Lung microvascular endothelial cell (primary cell): ENCODE measurements around the gene RNLS. TPM values are rescaled to one million over a fixed set of nuclear protein-coding genes. Genes with fewer than 3 reads are reported as not detected.
A peak's percentile ranks its signal among the peaks of the same experiment; 100 is the strongest.

ENCODE experiments used
- DNase-seq, 2 donors: peaks; one replicate each; pipeline versions ENCODE4 v3.0.0 to v3.0.0-alpha.2; 2010; ENCODE audit warnings: low read depth in 2 of 2
- total RNA-seq: library from RNA; depleted of rRNA; stranded (reverse); fragments of >200 nt; gene quantifications from 2 replicates; pipeline ENCODE4 v1.2.1, GENCODE V29; 2014

The RNLS gene
- 0.60 and 0.65 TPM in 2 replicates for total RNA-seq

DNA sequence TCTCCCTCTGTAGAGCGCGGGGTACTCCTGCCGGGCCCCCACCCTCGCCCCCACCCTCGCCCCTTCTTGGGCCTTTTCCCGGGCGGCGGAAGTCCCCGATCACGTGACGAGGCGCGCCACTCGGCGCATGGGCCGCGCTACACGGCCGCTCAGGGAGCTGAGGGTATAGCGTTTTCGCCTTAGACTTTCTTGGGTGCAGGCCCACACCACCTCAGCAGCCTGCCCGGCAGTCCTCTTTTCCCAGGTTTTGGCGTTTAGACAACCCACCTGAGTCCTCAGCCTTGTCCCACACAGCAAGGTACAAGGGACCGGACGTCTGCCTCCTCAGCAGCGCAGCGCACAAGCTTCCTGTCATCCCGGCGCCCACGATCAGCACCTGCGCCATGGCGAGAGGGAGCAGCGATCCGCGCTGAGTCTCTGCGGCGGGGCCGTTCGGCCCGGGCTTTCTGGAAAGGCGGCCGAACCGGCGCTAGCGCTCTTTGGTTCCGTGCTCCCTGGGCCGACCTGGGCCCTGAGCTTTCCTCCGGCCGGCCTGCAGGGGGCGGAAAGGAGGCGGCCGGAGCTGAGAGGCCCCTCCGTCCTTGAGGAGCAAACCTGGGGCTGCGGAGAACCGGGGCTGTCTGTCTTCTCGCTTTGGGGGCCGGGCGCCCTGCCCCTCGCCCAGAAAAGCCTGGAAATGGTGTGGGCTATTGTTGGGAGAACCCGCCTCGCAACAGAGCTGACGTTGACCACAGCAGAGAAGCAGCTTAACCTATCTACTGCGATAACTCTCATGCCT, at the start of gene RNLS:
RNLS (minus strand) TSS at position 513 of the 778 bp plus-strand sequence.
- DNase-seq: peak; percentile 33 to 48

GRCh38 chr10:88624840-88625239, 41.7 kb upstream of the RNLS start:
- DNase-seq: no peak

DNA sequence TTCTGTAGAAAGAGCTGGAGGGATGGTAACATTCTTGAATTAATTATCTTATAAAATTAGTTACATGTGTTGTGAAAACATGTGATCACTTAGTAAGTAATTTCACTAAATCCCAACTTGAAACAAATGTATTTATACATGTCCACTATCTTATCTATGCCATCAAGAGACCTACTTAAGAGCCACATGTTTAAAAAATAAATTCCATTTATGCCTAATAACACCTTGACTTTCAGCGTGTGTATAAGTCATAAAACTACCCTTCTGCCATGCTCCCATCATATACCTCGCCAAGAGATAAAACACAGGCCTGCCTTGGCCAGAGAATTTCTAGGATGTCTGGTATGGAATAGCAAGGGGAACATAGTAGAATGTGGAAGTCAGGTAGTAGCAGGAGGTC, 40.7 kb upstream of the RNLS start:
- no peak for DNase-seq

DNA sequence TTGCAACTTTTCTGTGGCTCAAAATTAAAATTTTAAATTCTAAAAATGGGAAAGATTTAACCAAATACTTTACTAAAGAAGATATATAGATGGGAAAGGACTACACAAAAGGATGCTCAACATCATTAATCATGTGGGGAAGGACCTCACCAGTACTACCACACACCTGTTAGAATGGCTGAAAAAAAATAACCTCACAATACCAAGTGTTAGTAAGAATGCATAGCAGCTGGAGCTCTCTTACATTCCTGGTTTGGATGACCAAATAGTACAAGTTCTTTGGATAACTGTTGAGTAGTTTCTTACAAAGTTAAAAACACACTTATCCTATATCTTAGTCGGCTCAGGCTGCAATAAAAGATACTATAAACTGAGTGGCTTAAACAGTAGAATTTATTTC, 37.3 kb upstream of the RNLS start:
- no peak for DNase-seq

GRCh38 chr10:88618496-88618895, 35.4 kb upstream of the RNLS start:
- DNase-seq: no peak

GRCh38 chr10:88617772-88618300, 34.7 kb upstream of the RNLS start:
- DNase-seq: no peak

DNA sequence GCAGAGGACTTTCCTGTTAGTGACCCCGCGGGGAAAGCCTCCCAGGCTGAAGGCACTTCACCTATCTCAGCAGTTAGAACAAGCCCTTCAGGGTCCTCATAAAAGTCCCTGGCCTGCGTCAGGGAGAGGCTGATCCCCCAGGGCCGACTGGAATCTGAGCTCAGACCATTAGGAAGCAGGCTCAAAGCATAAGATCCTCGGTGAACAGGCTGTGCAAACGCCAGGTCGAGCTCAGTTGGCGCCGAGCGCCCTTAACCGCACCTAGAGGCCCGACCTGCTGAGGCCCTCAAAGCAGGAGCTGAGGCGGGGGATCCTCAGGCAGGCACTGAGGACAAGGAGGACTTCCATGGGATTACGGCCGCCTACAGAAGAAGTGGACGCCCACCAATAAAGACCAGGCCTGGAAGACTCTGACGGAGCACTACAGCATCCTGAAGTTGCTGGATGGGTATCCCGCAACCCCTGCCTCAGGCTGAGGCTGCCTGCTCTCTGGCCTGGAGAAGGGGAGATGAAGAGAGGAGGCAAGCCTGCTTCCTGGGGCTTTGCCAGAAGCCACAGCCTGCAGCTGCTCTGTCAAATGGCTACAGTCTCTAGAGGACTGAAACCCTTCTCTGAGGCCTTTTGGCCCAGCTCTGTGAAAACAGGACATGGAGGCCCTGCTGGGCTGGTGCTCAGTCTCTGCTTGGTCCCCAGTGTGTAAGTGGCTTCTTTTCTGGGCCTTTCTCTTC, 33.3 kb upstream of the RNLS start:
- DNase-seq: no peak

GRCh38 chr10:88608780-88609179, 25.7 kb upstream of the RNLS start:
- no peak for DNase-seq

DNA sequence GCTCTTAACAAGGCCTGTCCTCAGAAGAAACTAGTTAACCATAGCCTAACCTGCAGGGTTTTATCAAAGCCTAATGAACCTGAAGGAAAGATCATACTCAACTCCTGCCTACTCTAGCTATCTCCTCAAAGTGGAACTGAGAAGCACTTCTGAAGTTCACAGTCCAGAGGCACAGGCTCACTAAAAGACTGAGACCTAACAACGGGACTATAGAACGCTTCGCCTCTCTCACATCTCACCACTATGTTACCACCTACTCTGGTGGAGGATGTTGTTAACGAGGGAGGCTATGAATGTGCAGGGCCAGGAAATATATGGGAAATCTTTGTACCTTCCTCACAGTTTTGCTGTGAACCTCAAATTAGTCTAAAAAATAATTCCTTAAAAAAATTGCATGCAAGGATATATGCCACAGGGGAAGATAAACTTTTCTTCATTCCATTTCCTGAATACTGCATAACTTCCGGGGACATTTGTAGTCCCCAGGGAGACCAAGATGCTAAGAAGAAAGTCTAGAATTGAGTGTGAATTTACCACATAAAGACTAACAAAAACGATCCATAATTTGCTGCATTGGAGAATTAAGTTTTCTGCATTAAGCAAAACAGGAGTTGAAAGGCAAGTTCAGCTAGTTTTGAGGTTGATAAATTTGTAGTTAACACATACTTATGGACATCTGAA, 25.1 kb upstream of the RNLS start:
- no peak for DNase-seq

DNA sequence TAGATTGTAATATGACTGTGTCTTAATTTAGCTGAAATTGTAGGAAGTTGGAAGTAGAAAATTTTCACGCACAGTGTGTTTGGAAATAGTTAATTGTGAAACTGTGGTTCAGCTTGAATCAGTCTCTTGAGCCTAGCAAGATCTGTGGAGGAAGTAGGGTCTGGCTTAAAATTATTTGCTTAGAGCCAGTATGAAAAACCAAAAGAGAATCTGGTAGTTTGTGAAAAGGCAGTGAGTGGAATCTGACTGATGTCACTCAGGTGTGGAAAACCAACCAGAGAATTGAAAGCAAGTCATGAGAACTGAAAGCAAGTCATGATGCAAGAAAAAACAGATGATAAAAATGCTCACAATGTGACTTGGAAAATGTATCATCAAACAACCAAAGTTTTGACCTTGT, 14.9 kb upstream of the RNLS start:
- DNase-seq: no peak

GRCh38 chr10:88594482-88594881, 11.4 kb upstream of the RNLS start:
- no peak for DNase-seq

DNA sequence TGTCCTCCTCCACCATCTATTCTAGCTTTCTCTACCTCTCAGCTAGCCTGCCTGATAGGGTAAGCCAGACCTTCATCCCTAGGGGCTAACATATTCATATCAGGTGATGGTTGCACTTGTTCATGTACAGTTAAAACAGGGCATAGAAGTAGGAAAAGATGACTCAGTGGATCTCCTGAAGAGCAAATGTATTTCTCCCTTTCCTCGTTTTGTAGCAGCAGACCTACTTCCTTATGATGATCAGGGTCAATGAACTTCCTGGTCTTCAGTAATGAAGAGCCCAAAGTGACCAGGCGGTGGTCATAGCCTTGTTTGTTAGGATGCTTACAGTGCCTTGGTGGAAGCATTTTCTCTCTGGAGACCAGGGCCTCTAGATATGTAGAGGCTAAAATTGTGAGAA, 9.8 kb upstream of the RNLS start:
- no peak for DNase-seq

- DNase-seq: no peak
Measured at GRCh38 chr10:88592381-88592780, 9.3 kb upstream of the RNLS start.

DNA sequence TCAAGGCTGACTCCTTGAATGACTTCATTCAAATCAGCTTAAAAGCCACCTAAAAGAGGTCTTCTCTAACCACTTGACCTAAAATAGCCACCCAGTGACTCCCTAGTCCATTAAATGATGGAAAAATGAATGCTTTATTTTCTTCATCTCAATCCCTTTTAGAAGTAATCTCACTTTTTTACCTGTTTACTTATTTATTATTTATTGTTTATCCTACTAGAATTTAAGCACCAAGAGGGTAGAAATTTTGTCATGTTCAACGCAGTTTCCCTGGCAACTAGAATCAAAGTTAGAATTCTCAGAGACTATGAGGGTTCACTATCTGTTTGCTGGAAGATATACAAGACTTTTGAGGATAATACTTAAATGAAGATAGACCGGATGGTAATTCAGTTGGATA, 3.3 kb upstream of the RNLS start, which contains the start of gene LIPJ:
LIPJ (plus strand) TSS at position 301 of the 400 bp plus-strand sequence. CDS start 3,926 bp downstream, outside the sequence.
- DNase-seq: no peak

DNA sequence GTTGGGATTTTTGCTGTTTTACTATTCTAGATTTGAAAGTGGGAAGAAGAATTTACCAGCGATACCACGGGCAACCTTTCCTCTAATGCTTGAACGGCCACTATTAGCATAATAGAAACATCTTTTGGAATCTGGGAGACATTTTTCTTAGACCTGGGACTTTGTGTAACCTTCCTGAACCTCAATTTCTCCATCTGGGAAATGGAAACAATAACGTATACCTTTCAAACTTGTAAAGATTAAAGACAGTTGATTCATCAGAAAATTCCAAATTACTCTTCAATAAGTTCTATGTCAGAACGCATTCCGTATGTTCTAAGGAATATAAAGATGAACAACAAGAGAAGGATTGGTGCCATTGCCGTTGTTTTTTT, 453 bp upstream of the RNLS start:
- no peak for DNase-seq

DNA sequence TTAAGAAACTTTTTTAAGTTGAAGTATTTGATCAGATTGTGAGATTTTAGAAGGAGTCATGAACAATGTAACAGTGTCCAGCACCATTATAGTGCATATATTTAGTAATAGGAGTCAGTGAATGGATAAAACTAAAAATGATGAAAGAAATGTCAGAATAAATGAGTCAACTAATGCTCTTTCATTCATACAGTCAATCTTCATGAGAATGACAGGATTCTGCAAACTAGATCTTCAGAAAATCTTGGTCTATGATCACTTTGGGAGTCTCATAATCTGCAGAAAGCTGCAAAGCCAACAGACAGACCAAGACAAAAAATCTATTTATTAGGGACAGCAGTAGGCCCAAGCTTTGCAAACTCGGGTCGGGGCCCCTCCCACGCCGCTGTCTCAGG, 710 bp downstream of the RNLS start:
- peak in 1 of 2 donors; percentile 0 for DNase-seq

- peak; percentile 9 to 45 for DNase-seq
Measured at GRCh38 chr10:88565072-88565471, 18.0 kb downstream of the RNLS start.

- DNase-seq: no peak
Measured at GRCh38 chr10:88562152-88562551, 21.0 kb downstream of the RNLS start.

- no peak for DNase-seq
Measured at GRCh38 chr10:88557658-88558057, 25.5 kb downstream of the RNLS start.

- DNase-seq: no peak
Measured at GRCh38 chr10:88557256-88557655, 25.9 kb downstream of the RNLS start.

- no peak for DNase-seq
Measured at GRCh38 chr10:88555190-88555908, 27.8 kb downstream of the RNLS start.
